CD8-positive, alpha-beta memory T cell (primary cell): ENCODE data around the gene ADGRG1. TPM values are rescaled to one million over a fixed set of nuclear protein-coding genes. Genes with fewer than 3 reads are reported as not detected.
A peak's percentile ranks its signal among the peaks of the same experiment; 100 is the strongest.

Source experiments
- CTCF ChIA-PET: fragments of 350-600 bp; sonication (Branson Sonifier 250); formaldehyde crosslinking; loops from one replicate; lab custom pipeline; 2021; ENCODE audit warnings: antibody characterized with exemption; lab: Charles Lee
- POLR2A ChIA-PET: fragments of 350-600 bp; sonication (Branson Sonifier 250); formaldehyde crosslinking; loops from one replicate; lab custom pipeline; 2021; ENCODE audit warnings: antibody characterized with exemption; lab: Charles Lee
- DNase-seq, 5 donors: peaks; one replicate each; pipeline versions ENCODE4 v3.0.0 to v3.0.0-alpha.2; 2020 to 2022; ENCODE audit warnings: mixed read lengths in 1 of 5
- H3K27ac ChIP-seq: one replicate; pipeline ENCODE4 v1.7.0; 2013; ENCODE audit warnings: low read depth, mild to moderate bottlenecking, low read length, moderate library complexity
- H3K27me3 ChIP-seq: 2 replicates; pipeline ENCODE4 v1.7.0; 2013; ENCODE audit warnings: low read length, mild to moderate bottlenecking; ENCODE audit not compliant: insufficient read depth, poor library complexity, severe bottlenecking
- H3K36me3 ChIP-seq: 2 replicates; pipeline ENCODE4 v1.7.0; 2013; ENCODE audit warnings: mild to moderate bottlenecking, low read length, moderate library complexity; ENCODE audit not compliant: insufficient read depth
- H3K4me1 ChIP-seq: 2 replicates; pipeline ENCODE4 v1.7.0; 2013; ENCODE audit warnings: mild to moderate bottlenecking, low read length, moderate library complexity; ENCODE audit not compliant: insufficient read depth
- H3K4me3 ChIP-seq: 2 replicates; pipeline ENCODE4 v1.7.0; 2013; ENCODE audit warnings: mild to moderate bottlenecking, low read length
- H3K9me3 ChIP-seq: 2 replicates; pipeline ENCODE4 v1.7.0; 2013; ENCODE audit warnings: mild to moderate bottlenecking, low read length
- H3K27ac Mint-ChIP-seq, 8 donors: one replicate each; pipeline ENCODE4 v1.8.0; 2020 to 2021; ENCODE audit warnings: mixed read lengths in 8 of 8, mild to moderate bottlenecking in 6 of 8, inconsistent platforms in 3 of 8, moderate library complexity in 3 of 8
- H3K27me3 Mint-ChIP-seq, 2 donors: one replicate each; pipeline ENCODE4 v1.8.0; 2020 to 2021; ENCODE audit warnings: mixed read lengths in 2 of 2, mild to moderate bottlenecking in 1 of 2, moderate library complexity in 1 of 2
- H3K36me3 Mint-ChIP-seq, 3 donors: one replicate each; pipeline ENCODE4 v1.8.0; 2020 to 2021; ENCODE audit warnings: mixed read lengths in 3 of 3, inconsistent platforms in 1 of 3, mild to moderate bottlenecking in 1 of 3
- H3K4me1 Mint-ChIP-seq, 3 donors: one replicate each; pipeline ENCODE4 v1.8.0; 2020 to 2021; ENCODE audit warnings: mixed read lengths in 3 of 3, inconsistent platforms in 1 of 3, mild to moderate bottlenecking in 1 of 3
- H3K4me3 Mint-ChIP-seq, 7 donors: one replicate each; pipeline ENCODE4 v1.8.0; 2020 to 2021; ENCODE audit warnings: mixed read lengths in 7 of 7, mild to moderate bottlenecking in 6 of 7, moderate library complexity in 4 of 7, inconsistent platforms in 2 of 7
- H3K9me3 Mint-ChIP-seq, 5 donors: one replicate each; pipeline ENCODE4 v1.8.0; 2020 to 2022; ENCODE audit warnings: mixed read lengths in 5 of 5, mild to moderate bottlenecking in 3 of 5, moderate library complexity in 2 of 5, inconsistent platforms in 1 of 5
- polyA plus RNA-seq: library from polyadenylated mRNA; unstranded; fragments of 300-500 nt; fragmentation: Illumina TruSeq; gene quantifications from one replicate; pipeline ENCODE4 v1.2.3, GENCODE V29; 2021
- total RNA-seq, 2 experiments: library from RNA; stranded (reverse); gene quantifications; one replicate each; pipeline ENCODE4 v1.2.3, GENCODE V29; 2021

The ADGRG1 gene
- total and polyA plus RNA-seq, 3 experiments from 2014 or later = 25.8 to 51.9 (median 29.8) TPM

- no peak for DNase-seq
- Histone ChIP-seq H3K4me3 (no peak overlapping the region), H3K27me3 (no peaks in the 10 kb centered on the region), H3K36me3 (no peaks in the 10 kb centered on the region), H3K9me3 (no peaks in the 10 kb centered on the region), H3K27ac (no peak overlapping the region), H3K4me1 (peaks cover 33% of the 10 kb centered on the region)
- ChIA-PET POLR2A (no interaction called here), CTCF (interaction anchor here (1.1 to 5.8 kb wide), 7 partner anchors 10 to 38 kb away, joined by 3 to 57 read pairs (median 16); no protein-coding TSS in a partner anchor)
- H3K4me3 Mint-ChIP-seq = peak overlapping the region in 2 of 7 donors; percentile 79 to 87
- H3K27me3 Mint-ChIP-seq = no peaks in the 10 kb centered on the region
- no peaks in the 10 kb centered on the region for H3K9me3 Mint-ChIP-seq
- H3K36me3 Mint-ChIP-seq = peaks cover 0 to 7% (median 0%) of the 10 kb centered on the region in 3 donors
- H3K4me1 Mint-ChIP-seq = peaks cover 59 to 80% (median 64%) of the 10 kb centered on the region in 3 donors
- H3K27ac Mint-ChIP-seq = peak overlapping the region; percentile 60 to 98 (median 94)
Observed at GRCh38 chr16:57611181-57611580, 17.2 kb upstream of the ADGRG1 start.

- no peak overlapping the region for H3K27ac ChIP-seq
- Mint-ChIP-seq H3K4me1 (peaks cover 59 to 76% (median 64%) of the 10 kb centered on the region in 3 donors), H3K4me3 (no peak overlapping the region)
Observed at GRCh38 chr16:57611706-57612105, 16.7 kb upstream of the ADGRG1 start.

GRCh38 chr16:57612494-57612893, 15.9 kb upstream of the ADGRG1 start:
- peaks cover 0 to 7% (median 0%) of the 10 kb centered on the region in 3 donors for H3K36me3 Mint-ChIP-seq
- no peak overlapping the region for H3K4me3 Mint-ChIP-seq
- Histone ChIP-seq H3K36me3 (no peaks in the 10 kb centered on the region), H3K27me3 (no peaks in the 10 kb centered on the region), H3K4me1 (peaks cover 36% of the 10 kb centered on the region), H3K27ac (no peak overlapping the region), H3K9me3 (no peaks in the 10 kb centered on the region), H3K4me3 (no peak overlapping the region)
- H3K27me3 Mint-ChIP-seq = no peaks in the 10 kb centered on the region
- peaks cover 59 to 72% (median 61%) of the 10 kb centered on the region in 3 donors for H3K4me1 Mint-ChIP-seq
- peak overlapping the region in 1 of 8 donors; percentile 42 for H3K27ac Mint-ChIP-seq
- ChIA-PET CTCF (interaction anchor here (4.5 to 5.8 kb wide), 2 partner anchors 12 to 35 kb away, joined by 37 to 53 read pairs; no protein-coding TSS in a partner anchor), POLR2A (no interaction called here)
- DNase-seq = no peak
- no peaks in the 10 kb centered on the region for H3K9me3 Mint-ChIP-seq

More at GRCh38 chr16:57611706-57612105, 16.7 kb upstream of the ADGRG1 start:
- no peak overlapping the region for H3K4me3 ChIP-seq
- no peak for DNase-seq
- Mint-ChIP-seq H3K27ac (peak overlapping the region in 7 of 8 donors; percentile 18 to 98 (median 75)), H3K36me3 (peaks cover 0 to 7% (median 0%) of the 10 kb centered on the region in 3 donors), H3K27me3 (no peaks in the 10 kb centered on the region), H3K9me3 (no peaks in the 10 kb centered on the region)
- H3K9me3 ChIP-seq = no peaks in the 10 kb centered on the region
- POLR2A ChIA-PET = no interaction called here
- no peaks in the 10 kb centered on the region for H3K36me3 ChIP-seq
- H3K4me1 ChIP-seq = peaks cover 33% of the 10 kb centered on the region
- H3K27me3 ChIP-seq = no peaks in the 10 kb centered on the region
- CTCF ChIA-PET = interaction anchor here (4.5 to 5.8 kb wide), 2 partner anchors 11 to 34 kb away, joined by 37 to 53 read pairs; no protein-coding TSS in a partner anchor

- Mint-ChIP-seq H3K27me3 (no peaks in the 10 kb centered on the region), H3K27ac (peak overlapping the region in 7 of 8 donors; percentile 17 to 89 (median 58)), H3K4me1 (peaks cover 57 to 71% (median 60%) of the 10 kb centered on the region in 3 donors), H3K4me3 (no peak overlapping the region), H3K36me3 (peaks cover 0 to 7% (median 0%) of the 10 kb centered on the region in 3 donors), H3K9me3 (no peaks in the 10 kb centered on the region)
- no peaks in the 10 kb centered on the region for H3K9me3 ChIP-seq
- no peaks in the 10 kb centered on the region for H3K36me3 ChIP-seq
- H3K27ac ChIP-seq = no peak overlapping the region
- DNase-seq = peak in 1 of 5 donors; percentile 5
- ChIA-PET CTCF (no interaction called here), POLR2A (no interaction called here)
- peaks cover 40% of the 10 kb centered on the region for H3K4me1 ChIP-seq
- no peaks in the 10 kb centered on the region for H3K27me3 ChIP-seq
- no peak overlapping the region for H3K4me3 ChIP-seq
Observed at GRCh38 chr16:57613514-57613913, 14.9 kb upstream of the ADGRG1 start.

GRCh38 chr16:57614536-57614935, 13.9 kb upstream of the ADGRG1 start:
- Histone ChIP-seq H3K4me3 (no peak overlapping the region), H3K27me3 (no peaks in the 10 kb centered on the region), H3K27ac (no peak overlapping the region), H3K36me3 (no peaks in the 10 kb centered on the region), H3K4me1 (peaks cover 30% of the 10 kb centered on the region), H3K9me3 (no peaks in the 10 kb centered on the region)
- CTCF ChIA-PET = interaction anchor here (1.0 to 2.9 kb wide), 4 partner anchors 24 to 38 kb away, joined by 3 to 13 read pairs (median 4); no protein-coding TSS in a partner anchor
- peaks cover 53 to 71% (median 56%) of the 10 kb centered on the region in 3 donors for H3K4me1 Mint-ChIP-seq
- peaks cover 0 to 7% (median 0%) of the 10 kb centered on the region in 3 donors for H3K36me3 Mint-ChIP-seq
- no peaks in the 10 kb centered on the region for H3K9me3 Mint-ChIP-seq
- peak in 1 of 5 donors; percentile 48 for DNase-seq
- H3K27ac Mint-ChIP-seq = peak overlapping the region in 7 of 8 donors; percentile 19 to 77 (median 72)
- POLR2A ChIA-PET = no interaction called here
- no peaks in the 10 kb centered on the region for H3K27me3 Mint-ChIP-seq
- H3K4me3 Mint-ChIP-seq = peak overlapping the region in 1 of 7 donors; percentile 32

- POLR2A ChIA-PET = no interaction called here
- peak in 1 of 5 donors; percentile 28 for DNase-seq
- no peak overlapping the region for H3K4me3 ChIP-seq
- peaks cover 0 to 5% (median 0%) of the 10 kb centered on the region in 3 donors for H3K36me3 Mint-ChIP-seq
- no peaks in the 10 kb centered on the region for H3K27me3 Mint-ChIP-seq
- no peaks in the 10 kb centered on the region for H3K36me3 ChIP-seq
- no peaks in the 10 kb centered on the region for H3K27me3 ChIP-seq
- H3K4me3 Mint-ChIP-seq = peak overlapping the region in 2 of 7 donors; percentile 23 to 32
- H3K9me3 ChIP-seq = no peaks in the 10 kb centered on the region
- H3K27ac Mint-ChIP-seq = peak overlapping the region in 6 of 8 donors; percentile 60 to 77 (median 73)
- H3K4me1 ChIP-seq = peaks cover 26% of the 10 kb centered on the region
- H3K9me3 Mint-ChIP-seq = no peaks in the 10 kb centered on the region
- peaks cover 48 to 69% (median 52%) of the 10 kb centered on the region in 3 donors for H3K4me1 Mint-ChIP-seq
- no peak overlapping the region for H3K27ac ChIP-seq
- CTCF ChIA-PET = interaction anchor here (1.0 to 2.9 kb wide), 4 partner anchors 24 to 38 kb away, joined by 3 to 13 read pairs (median 4); no protein-coding TSS in a partner anchor
Observed at GRCh38 chr16:57614944-57615343, 13.5 kb upstream of the ADGRG1 start.

- H3K36me3 Mint-ChIP-seq = peaks cover 0 to 5% (median 0%) of the 10 kb centered on the region in 3 donors
- H3K9me3 Mint-ChIP-seq = no peaks in the 10 kb centered on the region
- H3K27ac Mint-ChIP-seq = peak overlapping the region in 1 of 8 donors; percentile 55
- H3K4me3 Mint-ChIP-seq = no peak overlapping the region
- H3K4me1 Mint-ChIP-seq = peaks cover 40 to 61% (median 43%) of the 10 kb centered on the region in 3 donors
- POLR2A ChIA-PET = no interaction called here
- CTCF ChIA-PET = interaction anchor here (1.9 to 2.9 kb wide), 2 partner anchors 32 to 39 kb away, joined by 6 to 13 read pairs; no protein-coding TSS in a partner anchor
- Histone ChIP-seq H3K4me1 (peaks cover 17% of the 10 kb centered on the region), H3K9me3 (no peaks in the 10 kb centered on the region), H3K4me3 (no peak overlapping the region), H3K27me3 (no peaks in the 10 kb centered on the region), H3K27ac (no peak overlapping the region), H3K36me3 (no peaks in the 10 kb centered on the region)
- H3K27me3 Mint-ChIP-seq = no peaks in the 10 kb centered on the region
- DNase-seq = no peak
Observed at GRCh38 chr16:57615813-57616212, 12.6 kb upstream of the ADGRG1 start.

GRCh38 chr16:57616241-57616640, 12.2 kb upstream of the ADGRG1 start:
- Histone ChIP-seq H3K27me3 (no peaks in the 10 kb centered on the region), H3K4me1 (peaks cover 13% of the 10 kb centered on the region), H3K4me3 (no peak overlapping the region), H3K9me3 (no peaks in the 10 kb centered on the region), H3K27ac (no peak overlapping the region), H3K36me3 (no peaks in the 10 kb centered on the region)
- Mint-ChIP-seq H3K36me3 (peaks cover 0 to 5% (median 0%) of the 10 kb centered on the region in 3 donors), H3K4me3 (no peak overlapping the region), H3K27ac (peak overlapping the region in 2 of 8 donors; percentile 55 to 56), H3K9me3 (no peaks in the 10 kb centered on the region), H3K4me1 (peaks cover 35 to 57% (median 39%) of the 10 kb centered on the region in 3 donors), H3K27me3 (no peaks in the 10 kb centered on the region)
- peak in 1 of 5 donors; percentile 19 for DNase-seq
- ChIA-PET CTCF (interaction anchor here (2.5 to 2.9 kb wide), 2 partner anchors 14 to 40 kb away, joined by 6 to 13 read pairs; no protein-coding TSS in a partner anchor), POLR2A (no interaction called here)
